Sigmoid colon (tissue), 4 donors: Measurements from ENCODE around the gene CSH1.

ENCODE experiments used
- CTCF ChIP-seq, 4 experiments: fragments of 450-650 bp in 3 of 4; fragments of 200-600 bp in 1 of 4; IDR thresholded peaks; one replicate each; pipeline ENCODE4 v1.5.1; 2016 to 2019; ENCODE audit warnings: antibody characterized with exemption in 4 of 4, mild to moderate bottlenecking in 3 of 4, moderate library complexity in 2 of 4
- POLR2A ChIP-seq, 2 donors: fragments of 450-650 bp; IDR thresholded peaks; one replicate each; pipeline ENCODE4 v1.6.1; 2016; ENCODE audit warnings: antibody characterized with exemption in 2 of 2, mild to moderate bottlenecking in 2 of 2, moderate library complexity in 2 of 2
- POLR2AphosphoS5 ChIP-seq, 4 donors: sonication (generic); formaldehyde crosslinking; IDR thresholded peaks; one replicate each; pipeline ENCODE4 v1.6.1; 2017; ENCODE audit warnings: antibody characterized with exemption in 4 of 4

- TF ChIP-seq CTCF (IDR thresholded peaks at IDR 0.05) (no peak), POLR2A (IDR thresholded peaks at IDR 0.05) (no peak), POLR2AphosphoS5 (IDR thresholded peaks at IDR 0.05) (no peak)
These were observed 43.1 kb downstream of the CSH1 start for GRCh38 chr17:63853260-63853659.
